DMS 273 (cell line): ENCODE results near the gene CFAP54.
A peak's percentile ranks its signal among the peaks of the same experiment; 100 is the strongest.
"Not testable (repeated sequence)": the region's sequence is repeated elsewhere in the genome, so short reads cannot be mapped to it uniquely, and the experiment has no call there.

ENCODE experiments used
- DNase-seq: peaks from one replicate; lab custom pipeline; 2025; ENCODE audit not compliant: unreplicated experiment; lab: John Stamatoyannopoulos, UW

CFAP54 gene

DNA sequence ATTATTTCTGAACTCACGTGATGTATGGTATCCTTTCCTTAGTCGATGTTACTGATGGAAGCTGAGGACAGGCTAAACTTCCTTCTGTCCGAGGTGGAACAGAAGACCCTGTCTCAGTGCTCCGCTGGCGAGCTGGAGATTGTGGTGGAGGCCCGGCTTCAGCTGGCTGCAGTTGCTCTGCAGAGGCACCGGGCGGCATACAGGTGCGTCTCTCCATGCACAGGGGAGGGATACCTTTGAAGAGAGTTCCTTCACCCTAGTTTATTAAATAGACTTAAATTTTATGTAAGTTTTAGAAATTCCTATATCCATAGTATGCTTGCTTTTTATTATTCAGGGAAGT is 231.0 kb downstream of the CFAP54 start:
- DNase-seq = peak; percentile 2

DNA sequence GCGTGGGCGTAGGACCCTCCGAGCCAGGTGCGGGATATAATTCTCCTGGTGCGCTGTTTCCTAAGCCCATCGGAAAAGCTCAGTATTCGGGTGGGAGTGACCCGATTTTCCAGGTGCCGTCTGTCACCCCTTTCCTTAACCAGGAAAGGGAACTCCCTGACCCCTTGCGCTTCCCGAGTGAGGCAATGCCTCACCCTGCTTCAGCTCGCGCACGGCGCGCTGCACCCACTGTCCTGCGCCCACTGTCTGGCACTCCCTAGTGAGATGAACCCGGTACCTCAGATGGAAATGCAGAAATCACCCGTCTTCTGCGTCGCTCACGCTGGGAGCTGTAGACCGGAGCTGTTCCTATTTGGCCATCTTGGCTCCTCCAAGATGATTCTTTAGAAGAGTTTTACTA is 240.1 kb downstream of the CFAP54 start:
- not testable (repeated sequence) for DNase-seq

DNA sequence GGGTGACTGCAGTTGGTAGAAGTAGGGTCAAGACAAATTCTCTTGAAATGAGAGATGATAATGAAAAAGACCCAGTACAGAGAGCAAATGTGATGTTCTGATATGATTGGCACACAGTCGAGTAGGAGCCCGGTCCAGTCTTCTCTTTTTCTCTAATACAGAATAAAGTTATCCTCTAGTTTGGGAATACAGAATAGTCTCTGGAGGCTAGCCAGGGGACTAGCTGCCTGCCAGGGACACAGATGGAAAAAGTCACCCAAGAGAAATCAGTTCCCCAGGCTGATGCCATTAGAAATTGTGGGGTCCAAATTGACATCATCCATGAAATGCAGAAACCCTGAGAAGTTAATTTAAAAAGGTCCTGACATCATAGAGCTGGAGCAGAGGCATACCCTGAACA is 240.5 kb downstream of the CFAP54 start:
- DNase-seq = no peak

DNA sequence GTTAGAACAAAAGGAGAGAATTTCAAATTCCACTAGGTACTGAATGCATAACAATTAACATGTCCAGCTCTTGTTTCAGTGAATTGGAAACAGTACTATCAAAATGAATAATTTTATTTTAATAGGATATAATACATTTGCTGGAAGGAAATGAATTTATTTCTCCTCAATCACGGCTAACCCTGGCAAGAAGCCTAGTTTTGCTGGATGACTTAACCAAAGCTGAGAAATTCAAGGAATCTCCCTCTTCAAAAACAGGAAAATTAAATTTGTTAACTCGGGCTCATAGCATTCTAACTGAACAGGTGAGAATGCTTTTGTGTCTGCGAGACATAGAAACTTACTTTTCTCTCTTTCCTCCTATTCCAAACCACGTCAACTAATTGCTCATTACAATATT is 254.2 kb downstream of the CFAP54 start:
- no peak for DNase-seq

DNA sequence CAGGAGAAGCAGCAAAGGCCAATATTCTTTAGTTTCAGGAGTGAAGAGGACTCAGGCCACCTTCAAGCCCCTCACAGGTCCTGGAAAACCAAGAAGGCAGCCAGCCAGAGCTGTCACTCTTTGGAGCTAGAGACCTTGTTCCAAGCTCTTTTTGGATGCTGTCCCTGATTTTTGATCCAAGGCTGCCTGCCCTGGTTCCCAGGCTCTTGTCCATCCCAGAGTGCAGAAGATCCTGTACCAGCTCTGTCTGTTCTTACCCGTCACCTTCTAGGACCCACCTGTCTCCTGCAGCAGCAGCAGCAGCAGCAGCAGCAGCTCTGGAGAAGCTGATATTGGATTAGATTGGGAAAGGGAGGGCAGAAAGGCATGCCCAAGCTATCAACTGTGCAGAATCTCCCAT is 260.6 kb downstream of the CFAP54 start:
- no peak for DNase-seq

DNA sequence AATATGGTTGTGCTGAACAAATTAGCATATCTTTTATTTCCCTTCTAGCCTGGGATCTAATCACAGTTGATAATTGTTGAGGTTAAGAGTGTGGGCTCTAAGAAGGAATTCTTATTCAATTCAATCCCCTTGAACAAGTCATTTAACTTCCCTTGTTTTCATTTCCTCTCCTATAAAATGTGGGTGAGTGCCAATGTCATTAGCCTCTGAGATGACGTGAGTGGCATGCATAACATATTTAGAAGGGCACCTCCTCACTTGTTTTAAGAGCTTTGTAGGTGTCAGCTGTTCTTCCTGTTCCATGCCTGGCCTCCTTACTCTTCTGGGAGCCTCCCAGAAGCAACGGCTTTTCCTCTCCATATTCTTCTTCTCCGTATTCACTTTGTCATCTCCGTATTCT is 262.2 kb downstream of the CFAP54 start:
- no peak for DNase-seq

DNA sequence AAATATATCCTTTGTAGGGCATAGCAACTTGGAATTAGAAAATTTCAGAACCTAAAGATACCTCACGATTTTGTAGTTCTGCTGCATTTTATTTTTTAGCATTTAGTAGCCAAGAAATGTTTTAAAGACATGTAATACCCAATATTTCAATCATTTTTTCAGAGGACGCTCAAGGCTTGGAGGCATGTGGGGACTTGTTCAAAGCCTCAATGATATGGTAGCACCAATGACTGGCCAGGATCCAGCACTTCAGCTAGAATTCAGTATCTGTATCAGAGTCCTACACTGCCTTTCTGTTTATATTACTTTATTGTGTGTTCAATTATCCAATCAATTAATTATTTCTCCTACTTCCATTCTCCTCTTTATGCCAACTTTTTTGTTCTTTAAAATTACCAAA is 262.8 kb downstream of the CFAP54 start:
- DNase-seq = no peak

DNA sequence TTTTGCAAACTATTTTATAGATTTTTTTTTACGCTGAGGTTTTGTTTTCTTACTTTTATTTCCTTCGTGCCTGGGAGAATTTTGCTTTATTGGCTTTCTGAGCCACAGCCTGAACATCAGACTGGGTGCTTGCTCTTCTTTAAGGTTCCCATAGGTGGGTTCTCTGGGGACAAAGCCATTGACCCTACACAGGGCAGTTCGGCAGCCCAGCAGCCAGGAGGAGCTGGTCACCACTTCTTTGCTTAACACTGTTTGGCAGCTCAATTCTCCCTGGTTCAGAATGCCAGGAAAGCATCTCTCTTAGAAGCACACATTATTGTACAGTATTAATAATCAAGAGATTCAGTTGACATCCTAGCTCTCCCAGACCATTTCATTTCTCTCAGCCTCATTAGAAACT is 276.9 kb downstream of the CFAP54 start:
- DNase-seq = no peak

DNA sequence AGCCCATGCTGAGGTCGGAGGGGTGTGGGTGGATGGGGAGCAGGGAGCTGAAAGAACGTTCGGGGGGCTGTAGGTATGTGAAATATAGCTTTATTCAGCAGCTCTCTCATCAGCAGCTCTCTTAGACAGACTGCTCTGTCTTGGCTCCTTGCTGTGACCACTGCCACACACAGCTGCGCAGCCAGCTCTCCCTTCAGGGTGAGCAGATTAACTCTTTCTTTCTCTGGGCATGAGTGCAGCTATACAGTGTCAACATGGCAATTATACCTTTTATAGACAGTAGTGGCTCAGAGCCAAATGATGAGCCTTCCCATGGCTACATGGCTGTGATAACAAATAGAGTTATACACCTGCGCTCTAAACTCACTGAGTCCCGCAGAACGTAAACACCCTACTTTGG is 280.0 kb downstream of the CFAP54 start:
- DNase-seq = no peak

DNA sequence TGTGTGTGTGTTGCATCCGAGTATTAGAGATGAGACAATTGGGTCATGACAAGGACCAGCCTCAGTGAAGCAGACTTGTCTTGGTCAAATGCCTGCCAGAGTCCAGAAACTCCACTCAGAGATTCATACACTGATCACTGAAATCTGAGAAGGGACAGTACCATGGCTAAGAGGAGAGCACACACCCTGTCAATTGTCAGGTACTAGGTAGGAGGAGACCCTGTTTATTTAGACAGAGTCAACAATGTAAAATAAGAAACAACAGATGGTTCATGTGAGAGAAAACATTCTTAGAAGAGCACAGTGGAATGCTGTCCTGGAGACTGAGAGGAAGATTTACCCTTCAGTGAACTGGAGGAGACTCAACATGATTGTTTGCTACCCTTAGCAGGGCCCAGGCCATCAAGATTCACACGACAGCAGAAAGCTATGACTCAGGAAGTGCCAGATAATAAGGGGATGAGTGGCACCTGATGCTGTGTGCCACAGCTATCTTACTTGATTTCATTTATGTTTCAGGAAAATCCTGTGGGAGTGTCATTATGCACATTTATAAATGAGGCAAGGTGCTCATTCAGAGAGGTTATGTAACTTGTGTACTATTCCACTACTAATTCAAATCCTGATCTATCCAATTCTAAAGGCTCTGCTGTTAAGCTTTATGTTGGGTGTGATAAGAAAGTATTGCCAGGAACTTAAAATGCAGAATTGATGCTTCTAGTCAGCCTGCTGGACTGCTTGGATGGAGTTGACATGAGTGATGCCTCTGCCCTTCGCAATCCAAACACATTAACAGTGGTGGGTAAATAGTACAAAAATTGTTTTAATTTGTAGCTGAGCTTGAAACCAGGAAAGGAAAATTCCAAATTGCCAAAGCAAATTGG is 281.1 kb downstream of the CFAP54 start:
- DNase-seq = no peak

DNA sequence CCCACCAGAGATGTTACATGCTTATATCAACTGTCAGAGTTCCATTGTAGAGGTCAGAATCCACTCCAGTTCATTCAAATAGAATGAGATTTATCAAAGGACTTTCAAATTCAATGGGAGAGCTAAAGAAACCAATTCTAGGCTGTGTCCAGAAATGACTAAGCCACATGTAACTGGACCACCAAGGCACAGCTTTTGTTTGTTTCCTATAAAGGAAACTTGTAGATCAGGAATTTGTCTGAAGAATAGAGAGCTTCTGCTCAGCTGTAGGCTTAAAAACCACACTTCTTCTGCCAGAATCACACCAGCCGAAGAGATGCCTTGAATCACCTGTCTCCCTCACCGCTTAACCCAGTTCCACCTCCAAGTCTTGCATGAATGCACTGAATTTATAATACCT is 283.7 kb downstream of the CFAP54 start:
- DNase-seq = no peak

DNA sequence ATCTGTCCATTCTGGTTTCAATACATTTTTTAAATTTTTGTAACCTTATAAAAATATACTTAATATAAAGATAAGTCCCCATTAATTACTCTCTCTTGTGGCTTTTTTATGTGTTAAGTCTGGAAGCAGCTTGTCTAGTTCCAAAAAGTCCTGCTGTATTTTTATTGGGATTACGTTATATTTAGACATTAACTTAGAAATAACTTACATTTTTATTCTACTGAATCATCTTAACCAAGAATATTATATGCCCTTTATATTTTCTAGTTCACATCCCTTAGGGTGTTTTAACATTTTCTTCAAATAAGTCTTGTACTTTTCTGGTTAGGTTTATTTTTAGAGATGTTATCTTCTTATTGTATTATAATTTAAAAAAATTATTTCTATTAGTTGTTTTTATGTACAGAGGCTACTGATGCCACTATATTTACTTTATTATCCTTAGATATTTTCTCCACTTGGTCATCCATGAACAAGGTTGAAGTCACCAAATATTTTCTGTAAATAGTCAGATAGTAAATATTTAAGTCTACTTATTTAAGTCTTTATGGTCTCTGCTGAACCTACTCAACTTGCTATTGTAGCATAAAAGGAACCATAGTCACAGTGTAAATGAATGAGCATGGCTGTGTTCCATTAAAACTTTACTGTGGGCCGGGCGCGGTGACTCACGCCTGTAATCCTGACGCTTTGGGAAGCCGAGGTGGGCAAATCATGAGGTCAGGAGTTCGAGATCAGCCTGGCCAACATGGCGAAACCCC is 285.3 kb downstream of the CFAP54 start:
- no peak for DNase-seq

DNA sequence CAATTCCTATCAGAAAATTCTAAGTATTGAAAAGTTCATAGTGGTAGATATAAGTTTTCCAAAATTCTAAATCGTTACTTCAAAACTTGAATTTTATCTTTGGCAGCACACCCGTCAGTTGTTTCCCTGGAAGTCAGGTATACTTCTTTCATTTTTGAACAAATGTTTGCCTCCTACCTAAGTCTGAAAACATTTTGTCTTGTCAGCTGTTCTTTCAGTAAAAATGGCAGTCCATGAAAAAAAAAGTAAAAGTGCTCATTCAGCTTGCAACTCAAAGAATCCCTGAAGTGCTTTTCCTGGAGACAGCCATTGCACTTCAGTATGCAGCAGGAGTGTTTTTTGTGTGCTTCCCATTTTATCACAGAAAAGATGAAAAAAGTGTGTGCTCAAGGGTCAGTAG is 287.5 kb downstream of the CFAP54 start:
- DNase-seq = no peak

DNA sequence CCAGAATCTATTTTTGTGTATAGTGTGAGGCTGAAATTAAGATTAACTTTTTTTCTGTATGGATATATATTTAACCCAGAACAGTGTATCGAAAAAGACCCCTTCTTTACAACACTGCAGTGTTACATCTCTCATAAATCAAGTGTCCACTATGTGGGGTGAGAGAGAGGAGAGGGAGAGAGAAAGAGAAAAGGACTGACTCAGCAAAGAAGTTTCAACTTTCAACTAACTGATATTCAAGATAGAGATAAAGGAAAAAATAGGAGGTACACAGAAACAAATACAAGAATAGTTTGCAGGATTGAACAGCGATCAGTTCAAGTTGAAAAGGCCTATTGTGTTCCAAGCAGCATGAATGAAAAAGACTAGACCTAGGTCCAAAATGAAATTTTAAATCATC is 291.0 kb downstream of the CFAP54 start:
- DNase-seq = no peak

DNA sequence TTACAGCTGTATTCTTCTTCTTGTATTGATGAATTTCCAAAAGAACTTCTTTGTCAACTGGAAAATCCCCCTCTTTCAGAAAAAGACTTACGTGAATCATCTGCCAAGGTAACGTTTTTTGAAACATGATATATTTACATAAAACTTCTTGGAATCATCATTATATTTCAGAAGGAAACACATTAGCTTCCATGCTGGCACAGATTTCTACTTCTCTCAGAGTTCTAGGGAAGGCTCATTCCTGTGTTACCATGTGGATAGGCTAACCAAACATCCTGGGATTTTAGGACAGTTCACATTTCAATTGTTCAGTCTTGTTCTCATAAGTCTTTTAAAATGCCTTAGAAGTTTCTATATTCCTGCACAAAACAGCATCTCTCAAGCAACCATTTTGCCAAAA is 297.4 kb downstream of the CFAP54 start:
- no peak for DNase-seq

DNA sequence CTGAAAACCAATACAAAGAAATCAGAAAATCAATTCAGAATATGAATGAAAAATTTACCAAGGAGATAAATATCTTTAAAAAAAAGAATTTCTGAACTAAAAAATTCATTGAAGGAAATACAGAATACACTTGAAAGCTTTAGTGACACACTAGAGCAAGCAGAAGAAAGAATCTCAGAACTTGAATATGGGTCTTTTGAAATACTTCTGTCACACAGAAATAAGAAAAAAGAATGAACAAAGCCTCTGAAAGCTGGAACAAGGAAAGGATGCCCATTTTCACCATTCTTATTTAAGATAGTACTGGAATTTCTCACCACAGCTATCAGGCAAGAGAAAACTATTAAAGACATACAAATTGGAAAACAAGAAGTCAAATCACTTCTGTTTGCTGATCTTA is 314.6 kb downstream of the CFAP54 start:
- DNase-seq = no peak

DNA sequence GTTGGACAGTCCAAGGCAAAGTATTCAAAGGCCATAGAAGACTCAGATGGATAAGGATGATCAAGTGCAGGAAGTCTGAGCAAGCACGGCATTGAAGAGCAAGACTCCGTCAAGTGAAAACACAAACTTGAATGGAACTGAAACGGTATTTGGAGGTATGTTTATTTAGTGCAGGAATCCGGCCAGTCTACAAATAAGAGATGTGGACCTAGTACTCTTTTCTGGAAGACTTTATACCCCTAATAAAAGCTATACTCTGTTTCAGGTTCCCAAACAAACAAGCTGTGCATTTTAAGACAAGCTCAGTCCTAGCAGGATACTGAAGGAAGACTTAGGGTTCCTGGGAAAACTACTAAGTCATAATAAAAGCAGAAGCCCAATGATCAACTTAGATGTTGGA is 316.9 kb downstream of the CFAP54 start:
- no peak for DNase-seq

DNA sequence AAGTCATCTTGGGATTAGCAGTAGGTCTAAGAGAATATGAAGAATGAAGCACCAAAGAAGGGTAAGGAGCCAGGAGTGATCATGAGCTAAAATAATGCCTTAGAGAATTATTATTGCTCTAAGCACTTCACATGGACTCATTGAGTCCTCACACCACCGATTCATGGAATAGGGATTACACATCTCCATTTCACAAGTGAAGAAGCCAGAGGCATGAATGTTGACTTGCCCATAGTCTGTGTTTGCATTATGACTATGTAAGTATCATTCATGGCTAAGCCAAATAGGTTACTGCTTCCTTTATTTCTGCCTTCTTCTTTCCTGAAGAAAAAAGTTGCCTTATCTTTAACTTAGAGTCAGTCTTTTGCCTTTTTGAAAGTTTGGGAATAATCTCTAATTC is 318.4 kb downstream of the CFAP54 start:
- no peak for DNase-seq

DNA sequence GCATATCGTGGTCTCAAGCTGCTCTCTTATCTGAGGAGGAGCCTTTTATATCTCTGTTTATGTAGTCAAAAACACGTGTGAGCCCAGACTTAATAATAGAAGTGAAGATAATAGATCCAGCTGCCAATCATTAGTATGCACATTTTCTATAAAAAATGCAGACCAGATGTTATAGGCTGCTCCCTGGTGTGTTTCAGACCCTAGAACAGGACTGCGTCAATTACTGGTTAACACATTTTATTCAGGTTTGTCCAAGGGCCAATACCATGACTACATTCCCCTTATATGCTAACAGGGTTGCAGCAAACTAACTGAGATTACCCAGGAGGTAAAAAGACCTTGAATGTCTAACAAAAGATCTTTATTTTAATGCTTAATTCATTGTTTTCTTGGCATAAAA is 319.2 kb downstream of the CFAP54 start:
- no peak for DNase-seq

DNA sequence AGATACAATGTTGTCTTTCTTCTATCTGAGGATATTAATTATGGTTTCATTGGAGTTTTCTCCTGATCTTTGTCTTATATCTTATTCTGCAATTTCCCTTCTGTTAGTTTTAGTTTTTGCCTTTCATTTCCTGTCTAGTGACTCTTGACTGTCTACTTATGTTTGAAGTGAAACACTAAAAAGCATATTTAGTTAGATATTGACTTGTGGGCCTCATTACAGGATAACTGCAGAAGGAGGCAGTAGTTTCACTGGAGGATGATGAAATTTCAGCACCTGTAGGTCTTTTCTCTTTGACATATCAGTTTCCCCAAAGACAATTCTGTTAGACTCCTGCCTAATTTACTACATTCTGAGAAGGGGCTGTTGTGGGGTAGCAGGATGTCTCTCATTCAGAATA is 320.1 kb downstream of the CFAP54 start:
- no peak for DNase-seq

DNA sequence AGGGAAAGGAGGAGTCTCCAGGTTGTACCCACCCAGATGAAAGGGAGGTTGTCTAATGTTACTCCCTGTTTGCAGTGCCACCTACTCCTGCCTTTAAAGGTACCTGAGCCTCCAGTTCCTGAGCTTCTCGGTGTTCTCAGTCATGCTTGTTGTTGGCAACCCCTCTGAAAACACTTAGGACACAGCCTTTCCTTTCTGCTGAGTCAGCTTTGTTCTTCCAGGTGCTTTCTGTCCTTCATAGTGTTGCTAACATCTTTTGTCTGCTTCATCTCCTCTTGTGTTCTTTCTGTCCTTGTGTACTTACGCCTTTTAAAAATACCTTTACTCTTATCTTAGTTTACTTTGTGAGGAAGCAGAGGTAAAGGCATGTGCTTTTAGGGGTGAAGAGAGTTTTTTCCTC is 320.7 kb downstream of the CFAP54 start:
- DNase-seq = no peak

DNA sequence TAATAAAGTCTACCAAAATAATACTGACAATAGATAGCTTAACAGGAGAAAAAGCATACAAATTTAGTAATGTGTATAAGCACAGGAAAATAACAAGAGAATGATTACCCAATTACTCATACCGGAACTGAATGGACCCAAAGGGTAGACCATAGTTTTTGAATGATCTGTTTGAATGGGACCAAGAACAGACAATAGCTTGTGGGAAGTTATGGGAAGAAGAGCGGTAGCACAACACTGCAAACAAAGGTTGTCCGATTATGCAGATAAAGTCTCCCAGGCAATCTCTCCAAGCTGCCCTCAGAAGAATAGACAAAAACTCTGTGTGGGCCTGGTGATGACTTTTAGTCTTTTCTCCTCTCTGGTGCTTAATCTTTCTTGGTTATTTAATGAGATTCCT is 321.1 kb downstream of the CFAP54 start:
- DNase-seq = no peak

DNA sequence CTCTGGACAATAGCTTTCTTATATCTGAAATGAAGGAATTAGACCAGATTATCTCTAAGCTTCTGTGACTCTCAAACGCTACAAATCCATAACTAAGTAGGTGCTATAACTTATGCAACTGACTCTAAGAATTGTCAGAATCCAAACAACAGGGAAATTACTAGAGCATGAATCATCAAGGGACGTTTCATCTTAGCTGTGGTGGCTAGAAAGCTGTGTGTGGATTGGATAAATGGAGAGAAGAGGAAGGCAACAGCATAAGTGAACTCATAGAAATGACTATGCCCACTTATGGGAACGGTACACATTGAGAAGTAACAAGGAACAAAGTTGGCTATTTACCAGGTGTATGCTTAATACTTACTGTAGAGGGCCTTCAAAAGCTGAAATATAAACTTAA is 321.7 kb downstream of the CFAP54 start:
- DNase-seq = no peak
